Type B pancreatic cell (in vitro differentiated cells): ENCODE results near the gene MRPL34. TPM values are rescaled to one million over a fixed set of nuclear protein-coding genes. Genes with fewer than 3 reads are reported as not detected.

ENCODE experiments used
- DNase-seq: peaks from one replicate; pipeline ENCODE4 v3.0.0; 2021; ENCODE audit warnings: mixed read lengths; ENCODE audit not compliant: unreplicated experiment; ENCODE audit errors: extremely low spot score
- H3K27ac Mint-ChIP-seq: 2 replicates; pipeline ENCODE4 v1.8.0; 2021; ENCODE audit warnings: mild to moderate bottlenecking, mixed read lengths
- H3K27me3 Mint-ChIP-seq: 2 replicates; pipeline ENCODE4 v1.8.0; 2021; ENCODE audit warnings: mixed read lengths
- H3K36me3 Mint-ChIP-seq: 2 replicates; pipeline ENCODE4 v1.8.0; 2021; ENCODE audit warnings: mixed read lengths
- H3K4me1 Mint-ChIP-seq: one replicate; pipeline ENCODE4 v1.8.0; 2021; ENCODE audit warnings: mixed read lengths; ENCODE audit not compliant: unreplicated experiment
- H3K4me3 Mint-ChIP-seq: 2 replicates; pipeline ENCODE4 v1.8.0; 2021; ENCODE audit warnings: mild to moderate bottlenecking, mixed read lengths
- H3K9me3 Mint-ChIP-seq: 2 replicates; pipeline ENCODE4 v1.8.0; 2021; ENCODE audit warnings: mixed read lengths
- CTCF ChIP-seq: fragments of 200-600 bp; sonication (generic); conservative IDR thresholded peaks from 2 replicates; pipeline ENCODE4 v1.5.0; 2021; ENCODE audit warnings: antibody characterized with exemption, mild to moderate bottlenecking
- total RNA-seq: library from RNA; stranded (reverse); gene quantifications from 2 replicates; pipeline ENCODE4 v1.2.1, GENCODE V29; 2021; ENCODE audit warnings: low replicate concordance

The MRPL34 gene
- total RNA-seq, 1 donor from 2014 or later, result 79.2 TPM

- no peak for DNase-seq
- peaks cover 15% of the 10 kb centered on the region for H3K4me1 Mint-ChIP-seq
- H3K27ac Mint-ChIP-seq, result peak overlapping the region; percentile 98
- TF ChIP-seq CTCF, result no peak
- H3K27me3 Mint-ChIP-seq, result peaks cover 3% of the 10 kb centered on the region
- H3K36me3 Mint-ChIP-seq, result peaks cover under 1% of the 10 kb centered on the region
- H3K9me3 Mint-ChIP-seq, result no peaks in the 10 kb centered on the region
- peak overlapping the region; percentile 95 for H3K4me3 Mint-ChIP-seq
These were observed 32.2 kb downstream of the MRPL34 start for GRCh38 chr19:17337675-17338432.

GRCh38 chr19:17338433-17339078, 32.9 kb downstream of the MRPL34 start:
- Mint-ChIP-seq H3K4me1 (peaks cover 15% of the 10 kb centered on the region), H3K27ac (no peak overlapping the region), H3K4me3 (peak overlapping the region; percentile 95), H3K36me3 (no peaks in the 10 kb centered on the region), H3K27me3 (peaks cover 3% of the 10 kb centered on the region), H3K9me3 (no peaks in the 10 kb centered on the region)
- no peak for TF ChIP-seq CTCF
- DNase-seq, result no peak

- no peak overlapping the region for H3K27ac Mint-ChIP-seq
- no peaks in the 10 kb centered on the region for H3K9me3 Mint-ChIP-seq
- H3K36me3 Mint-ChIP-seq, result no peaks in the 10 kb centered on the region
- peak overlapping the region; percentile 63 for H3K4me3 Mint-ChIP-seq
- DNase-seq, result no peak
- peaks cover 3% of the 10 kb centered on the region for H3K27me3 Mint-ChIP-seq
- TF ChIP-seq CTCF, result no peak
- peaks cover 12% of the 10 kb centered on the region for H3K4me1 Mint-ChIP-seq
These were observed 33.5 kb downstream of the MRPL34 start for GRCh38 chr19:17339088-17339741.

GRCh38 chr19:17340302-17340870, 34.7 kb downstream of the MRPL34 start:
- Mint-ChIP-seq H3K36me3 (no peaks in the 10 kb centered on the region), H3K4me1 (peaks cover 4% of the 10 kb centered on the region), H3K4me3 (no peak overlapping the region), H3K27me3 (no peaks in the 10 kb centered on the region), H3K27ac (no peak overlapping the region), H3K9me3 (no peaks in the 10 kb centered on the region)
- no peak for TF ChIP-seq CTCF
- DNase-seq, result no peak

- Mint-ChIP-seq H3K36me3 (no peaks in the 10 kb centered on the region), H3K9me3 (no peaks in the 10 kb centered on the region), H3K4me3 (no peak overlapping the region), H3K27ac (no peak overlapping the region), H3K4me1 (peaks cover 5% of the 10 kb centered on the region), H3K27me3 (no peaks in the 10 kb centered on the region)
- DNase-seq, result no peak
- TF ChIP-seq CTCF, result no peak
These were observed 35.2 kb downstream of the MRPL34 start for GRCh38 chr19:17340871-17341357.
